ENCODE data around the gene ANKRD28.
"Not testable (repeated sequence)": the region's sequence is repeated elsewhere in the genome, so short reads cannot be mapped to it uniquely, and the experiment has no call there.

Gene ANKRD28

GRCh38 chr3:15819576-15819975 is 21.8 kb upstream of the ANKRD28 start:
- CTCF ChIA-PET = interaction anchor here (1.0 kb wide), 1 partner anchor 8 kb away, joined by 6 read pairs; no protein-coding TSS in a partner anchor
- POLR2A ChIA-PET = no interaction called here
- no peak for DNase-seq (ENCODE audit: extremely low spot score)
- no peak for TF ChIP-seq CTCF (IDR thresholded peaks at IDR 0.05; ENCODE audit: control extremely low read depth, extremely low read depth, low read depth, missing control alignments)

DNA sequence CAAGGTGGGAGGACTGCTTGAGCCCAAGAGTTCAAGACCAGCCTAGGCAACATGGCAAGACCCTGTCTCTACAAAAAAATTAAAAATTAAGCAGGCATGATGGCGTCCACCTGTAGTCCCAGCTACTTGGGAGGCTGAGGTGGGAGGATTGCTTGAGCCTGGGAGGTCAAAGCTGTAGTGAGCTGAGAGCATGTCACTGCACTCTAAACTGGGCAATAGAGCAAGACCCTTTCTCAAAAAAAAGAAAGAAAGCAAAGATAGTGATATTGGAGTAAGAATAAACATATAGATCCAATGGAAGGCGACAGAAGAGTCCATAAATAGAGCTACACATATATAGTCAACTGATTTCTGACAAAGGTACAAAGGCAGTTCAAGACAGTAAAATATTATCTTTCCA is 21.3 kb upstream of the ANKRD28 start:
- ChIA-PET CTCF (interaction anchor here (0.8 kb wide), 1 partner anchor 360 kb away, joined by 3 read pairs; no protein-coding TSS in a partner anchor), POLR2A (no interaction called here)
- no peak for TF ChIP-seq CTCF (IDR thresholded peaks at IDR 0.05; ENCODE audit: control extremely low read depth, extremely low read depth, low read depth, missing control alignments)
- DNase-seq (ENCODE audit: extremely low spot score) = no peak

DNA sequence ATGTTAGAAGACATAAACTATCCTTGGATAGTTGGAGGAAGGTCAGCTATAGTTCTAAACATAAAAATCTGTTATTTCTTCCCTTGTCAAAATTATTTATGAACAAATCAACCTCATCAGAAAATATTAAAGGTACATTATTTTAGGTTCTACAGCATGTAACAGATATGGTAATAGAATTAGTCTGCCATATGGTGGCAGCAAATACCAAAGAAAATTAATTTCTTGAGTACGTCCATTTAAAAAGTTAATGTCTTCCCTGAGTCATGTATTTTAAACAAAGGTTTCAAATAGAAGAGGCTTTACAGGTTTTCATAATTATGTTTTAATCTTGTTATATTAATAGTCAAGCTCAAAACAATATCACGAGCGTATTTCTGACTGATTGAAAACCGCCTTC is 17.9 kb upstream of the ANKRD28 start:
- ChIA-PET POLR2A (no interaction called here), CTCF (interaction anchor here (0.8 to 1.8 kb wide), 11 partner anchors 8 to 436 kb away, joined by 3 to 8 read pairs (median 3); no protein-coding TSS in a partner anchor)
- DNase-seq (ENCODE audit: extremely low spot score) = peak; percentile 15
- TF ChIP-seq CTCF (IDR thresholded peaks at IDR 0.05; ENCODE audit: control extremely low read depth, extremely low read depth, low read depth, missing control alignments) = peak; percentile 45

- CTCF ChIA-PET = interaction anchor here (0.7 to 3.8 kb wide), 11 partner anchors 9 to 365 kb away, joined by 3 to 31 read pairs (median 4); partner anchors contain the start of gene ANKRD28
- not testable (repeated sequence) for DNase-seq (ENCODE audit: extremely low spot score)
- POLR2A ChIA-PET = interaction anchor here (0.6 kb wide), 1 partner anchor 475 kb away, joined by 6 read pairs; no protein-coding TSS in a partner anchor
Observed at GRCh38 chr3:15813079-15813478, 15.3 kb upstream of the ANKRD28 start.

DNA sequence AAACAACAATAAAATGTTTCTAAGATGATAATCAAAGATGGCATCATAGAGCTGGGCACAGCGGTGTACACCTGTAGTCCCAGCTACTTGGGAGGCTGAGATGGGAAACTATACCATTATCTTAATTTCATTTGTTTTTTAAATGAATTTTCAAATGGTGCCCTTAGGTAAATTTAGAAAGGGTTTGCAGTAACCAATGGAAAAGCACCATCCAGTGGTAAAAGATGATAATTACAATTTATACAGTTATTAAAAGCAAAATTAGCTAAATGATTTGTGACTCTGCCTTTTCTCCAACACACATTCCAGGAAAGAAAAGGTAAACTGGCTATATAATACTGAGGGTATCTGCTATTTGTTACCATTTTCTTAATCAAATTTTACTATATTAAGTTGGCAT is 14.4 kb upstream of the ANKRD28 start:
- peak; percentile 34 for DNase-seq (ENCODE audit: extremely low spot score)

DNA sequence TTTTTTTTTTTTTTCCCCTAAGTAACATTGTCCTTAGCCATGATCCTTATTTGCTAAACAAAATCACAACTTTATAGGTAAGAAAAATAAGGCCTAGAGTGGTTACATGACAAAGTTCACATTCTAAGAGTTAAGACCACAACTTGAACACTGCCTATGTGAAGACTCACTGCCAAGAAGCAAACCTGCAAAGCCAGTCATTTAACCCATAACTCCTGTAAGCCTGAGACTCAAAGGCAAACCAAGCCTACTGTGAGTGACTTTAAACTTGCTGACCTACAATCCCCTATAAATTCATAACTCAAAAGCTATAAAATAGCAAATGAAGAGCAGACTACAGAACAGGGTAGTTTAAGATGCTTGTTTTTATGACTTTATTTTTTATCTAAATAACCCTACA is 12.9 kb upstream of the ANKRD28 start:
- POLR2A ChIA-PET = no interaction called here
- no peak for TF ChIP-seq CTCF (IDR thresholded peaks at IDR 0.05; ENCODE audit: control extremely low read depth, extremely low read depth, low read depth, missing control alignments)
- CTCF ChIA-PET = interaction anchor here (0.7 to 3.8 kb wide), 12 partner anchors 9 to 254 kb away, joined by 3 to 31 read pairs (median 6); no protein-coding TSS in a partner anchor

More for the DNA sequence above, 14.4 kb upstream of the ANKRD28 start:
- peak; percentile 28 for TF ChIP-seq CTCF (IDR thresholded peaks at IDR 0.05; ENCODE audit: control extremely low read depth, extremely low read depth, low read depth, missing control alignments)
- CTCF ChIA-PET = interaction anchor here (0.6 to 3.8 kb wide), 28 partner anchors 8 to 609 kb away, joined by 3 to 31 read pairs (median 4); partner anchors contain the start of gene ANKRD28
- POLR2A ChIA-PET = no interaction called here

GRCh38 chr3:15809313-15809712 is 11.5 kb upstream of the ANKRD28 start:
- ChIA-PET POLR2A (no interaction called here), CTCF (interaction anchor here (0.7 to 1.5 kb wide), 4 partner anchors 21 to 438 kb away, joined by 3 read pairs; no protein-coding TSS in a partner anchor)
- TF ChIP-seq CTCF (IDR thresholded peaks at IDR 0.05; ENCODE audit: control extremely low read depth, extremely low read depth, low read depth, missing control alignments) = no peak
- DNase-seq (ENCODE audit: extremely low spot score) = no peak

More for the DNA sequence above, 12.9 kb upstream of the ANKRD28 start:
- no peak for DNase-seq (ENCODE audit: extremely low spot score)

All from GM10248 (cell line).